Astrocyte (in vitro differentiated cells and primary cell): Measurements from ENCODE around the gene OGFOD2. TPM values are rescaled to one million over a fixed set of nuclear protein-coding genes. Genes with fewer than 3 reads are reported as not detected.
A peak's percentile ranks its signal among the peaks of the same experiment; 100 is the strongest.

Source experiments
- DNase-seq: peaks from one replicate; pipeline ENCODE4 v3.0.0-alpha.2; 2010; ENCODE audit warnings: low read depth
- FAIRE-seq: peaks from 2 replicates; lab custom pipeline; 2011; peaks lifted over from hg19 to GRCh38; lab: Jason Lieb, UNC
- H2AFZ ChIP-seq: 2 replicates; pipeline ENCODE4 v1.6.0; 2012; ENCODE audit warnings: low read depth, low read length, inconsistent platforms
- H3K27ac ChIP-seq: 2 replicates; pipeline ENCODE4 v1.5.1; 2011; ENCODE audit warnings: low read depth, low read length, inconsistent platforms
- H3K27me3 ChIP-seq: 2 replicates; pipeline ENCODE4 v1.6.0; 2011; ENCODE audit warnings: low read length, inconsistent platforms; ENCODE audit not compliant: insufficient read depth
- H3K36me3 ChIP-seq: 2 replicates; pipeline ENCODE4 v1.5.1; 2011; ENCODE audit warnings: low read length, inconsistent platforms; ENCODE audit not compliant: insufficient read depth
- H3K4me1 ChIP-seq: 2 replicates; pipeline ENCODE4 v1.5.1; 2011; ENCODE audit warnings: low read length, inconsistent platforms; ENCODE audit not compliant: insufficient read depth
- H3K4me2 ChIP-seq: 2 replicates; pipeline ENCODE4 v1.6.0; 2012; ENCODE audit warnings: low read length, inconsistent platforms
- H3K4me3 ChIP-seq: 2 replicates; pipeline ENCODE4 v1.5.1; 2011; ENCODE audit warnings: low read depth, mild to moderate bottlenecking, low read length, inconsistent platforms; ENCODE audit not compliant: insufficient read depth
- H3K79me2 ChIP-seq: 2 replicates; pipeline ENCODE4 v1.6.0; 2012; ENCODE audit warnings: mild to moderate bottlenecking, low read length, inconsistent platforms; ENCODE audit not compliant: insufficient read depth
- H3K9ac ChIP-seq: 2 replicates; pipeline ENCODE4 v1.6.0; 2012; ENCODE audit warnings: mild to moderate bottlenecking, low read length, inconsistent platforms
- H3K9me3 ChIP-seq: 2 replicates; pipeline ENCODE4 v1.5.1; 2012; ENCODE audit warnings: low read depth, mild to moderate bottlenecking, low read length, inconsistent platforms; ENCODE audit not compliant: insufficient read depth
- H4K20me1 ChIP-seq: 2 replicates; pipeline ENCODE4 v1.6.0; 2012; ENCODE audit warnings: low read length, inconsistent platforms; ENCODE audit not compliant: insufficient read depth
- H3K27ac Mint-ChIP-seq: one replicate; pipeline ENCODE4 v1.8.0; 2021; ENCODE audit warnings: mild to moderate bottlenecking, mixed read lengths; ENCODE audit not compliant: unreplicated experiment
- H3K27me3 Mint-ChIP-seq: one replicate; pipeline ENCODE4 v1.8.0; 2021; ENCODE audit warnings: low read depth, mixed read lengths; ENCODE audit not compliant: unreplicated experiment
- H3K36me3 Mint-ChIP-seq: one replicate; pipeline ENCODE4 v1.8.0; 2021; ENCODE audit warnings: low read depth, mixed read lengths; ENCODE audit not compliant: unreplicated experiment
- H3K4me1 Mint-ChIP-seq: one replicate; pipeline ENCODE4 v1.8.0; 2021; ENCODE audit warnings: low read depth, mixed read lengths; ENCODE audit not compliant: unreplicated experiment
- H3K4me3 Mint-ChIP-seq: one replicate; pipeline ENCODE4 v1.8.0; 2021; ENCODE audit warnings: mild to moderate bottlenecking, moderate library complexity, mixed read lengths; ENCODE audit not compliant: unreplicated experiment
- H3K9me3 Mint-ChIP-seq: one replicate; pipeline ENCODE4 v1.8.0; 2021; ENCODE audit warnings: mild to moderate bottlenecking, mixed read lengths; ENCODE audit not compliant: unreplicated experiment
- CTCF ChIP-seq: IDR thresholded peaks from 2 replicates; pipeline ENCODE4 v1.5.1; 2011; ENCODE audit warnings: low read depth, mild to moderate bottlenecking, inconsistent platforms, low read length, moderate library complexity; ENCODE audit not compliant: insufficient read depth
- EZH2 ChIP-seq: IDR thresholded peaks from 2 replicates; pipeline ENCODE4 v1.6.1; 2012; ENCODE audit warnings: mild to moderate bottlenecking, low read length, inconsistent platforms; ENCODE audit not compliant: insufficient read depth
- total RNA-seq: library from RNA; stranded (reverse); gene quantifications from 2 replicates; pipeline ENCODE4 v1.2.1, GENCODE V29; 2021

Gene OGFOD2
- total RNA-seq, 1 donor from 2014 or later: 13.3 TPM

GRCh38 chr12:122984612-122985337, 9.7 kb downstream of the OGFOD2 start:
- no peak for FAIRE-seq
- H3K9me3 Mint-ChIP-seq: no peaks in the 10 kb centered on the region
- Histone ChIP-seq H3K36me3 (no peaks in the 10 kb centered on the region), H3K27ac (no peak overlapping the region), H3K4me3 (no peak overlapping the region), H3K27me3 (no peaks in the 10 kb centered on the region), H3K9ac (no peak overlapping the region), H3K9me3 (no peaks in the 10 kb centered on the region), H4K20me1 (peaks cover 28% of the 10 kb centered on the region), H3K4me1 (peaks cover 35% of the 10 kb centered on the region), H2AFZ (no peak overlapping the region), H3K4me2 (peak overlapping the region; percentile 31), H3K79me2 (peaks cover 37% of the 10 kb centered on the region)
- TF ChIP-seq EZH2: no peak
- TF ChIP-seq CTCF: no peak
- peaks cover 25% of the 10 kb centered on the region for H3K4me1 Mint-ChIP-seq
- H3K27ac Mint-ChIP-seq: no peak overlapping the region
- H3K36me3 Mint-ChIP-seq: peaks cover 3% of the 10 kb centered on the region
- DNase-seq: no peak
- H3K27me3 Mint-ChIP-seq: no peaks in the 10 kb centered on the region
- no peak overlapping the region for H3K4me3 Mint-ChIP-seq

GRCh38 chr12:122985338-122986257, 10.6 kb downstream of the OGFOD2 start:
- H2AFZ ChIP-seq: no peak overlapping the region
- FAIRE-seq: no peak
- no peaks in the 10 kb centered on the region for H3K9me3 Mint-ChIP-seq
- peaks cover 21% of the 10 kb centered on the region for H3K4me1 Mint-ChIP-seq
- H3K27me3 ChIP-seq: no peaks in the 10 kb centered on the region
- H3K4me3 Mint-ChIP-seq: no peak overlapping the region
- H3K27me3 Mint-ChIP-seq: no peaks in the 10 kb centered on the region
- no peaks in the 10 kb centered on the region for H3K36me3 ChIP-seq
- H3K4me2 ChIP-seq: no peak overlapping the region
- H3K27ac ChIP-seq: no peak overlapping the region
- no peak for TF ChIP-seq EZH2
- TF ChIP-seq CTCF: no peak
- peaks cover 30% of the 10 kb centered on the region for H3K4me1 ChIP-seq
- no peak overlapping the region for H3K27ac Mint-ChIP-seq
- peaks cover 29% of the 10 kb centered on the region for H3K79me2 ChIP-seq
- DNase-seq: no peak
- no peak overlapping the region for H3K9ac ChIP-seq
- H3K36me3 Mint-ChIP-seq: peaks cover 3% of the 10 kb centered on the region
- H3K9me3 ChIP-seq: no peaks in the 10 kb centered on the region
- peaks cover 28% of the 10 kb centered on the region for H4K20me1 ChIP-seq
- H3K4me3 ChIP-seq: no peak overlapping the region
